Keratinocyte (primary cell): ENCODE measurements around the gene WDR5. TPM values are rescaled to one million over a fixed set of nuclear protein-coding genes. Genes with fewer than 3 reads are reported as not detected.

ENCODE experiments used
- DNase-seq: peaks from one replicate; pipeline ENCODE4 v3.0.0-alpha.2; 2011; ENCODE audit warnings: low read depth, missing footprints, low spot score
- FAIRE-seq: peaks from 2 replicates; lab custom pipeline; 2011; peaks lifted over from hg19 to GRCh38; lab: Jason Lieb, UNC
- H2AFZ ChIP-seq: 2 replicates; pipeline ENCODE4 v1.6.0; 2012; ENCODE audit warnings: low read length, control low read depth, inconsistent platforms; ENCODE audit not compliant: control insufficient read depth
- H3K27ac ChIP-seq: 2 replicates; pipeline ENCODE4 v1.5.1; 2011; ENCODE audit warnings: low read length; ENCODE audit not compliant: control insufficient read depth, insufficient read depth
- H3K27me3 ChIP-seq: 3 replicates; pipeline ENCODE4 v1.6.0; 2011; ENCODE audit warnings: low read length; ENCODE audit not compliant: control insufficient read depth, insufficient read depth; ENCODE audit errors: extremely low read depth
- H3K36me3 ChIP-seq, 2 experiments: 2 replicates in 1 of 2; 3 replicates in 1 of 2; pipeline ENCODE4 v1.5.1; 2011; ENCODE audit warnings: low read length in 2 of 2, mild to moderate bottlenecking in 1 of 2; ENCODE audit not compliant: control insufficient read depth in 2 of 2, insufficient read depth in 2 of 2; ENCODE audit errors: extremely low read depth in 1 of 2
- H3K4me1 ChIP-seq: 3 replicates; pipeline ENCODE4 v1.5.1; 2011; ENCODE audit warnings: low read length; ENCODE audit not compliant: control insufficient read depth, insufficient read depth; ENCODE audit errors: extremely low read depth
- H3K4me2 ChIP-seq: 3 replicates; pipeline ENCODE4 v1.6.0; 2011; ENCODE audit warnings: low read depth, low read length; ENCODE audit not compliant: control insufficient read depth, insufficient read depth; ENCODE audit errors: extremely low read depth
- H3K4me3 ChIP-seq, 3 experiments: fragments of 200-600 bp in 1 of 3; sonication (generic) in 1 of 3; 2 replicates in 2 of 3; 3 replicates in 1 of 3; pipeline ENCODE4 v1.5.1; 2011 to 2016; ENCODE audit warnings: low read length in 3 of 3, mild to moderate bottlenecking in 3 of 3, control low read depth in 2 of 3, inconsistent platforms in 1 of 3, low read depth in 1 of 3, mixed read lengths in 1 of 3, mixed run types in 1 of 3, moderate library complexity in 1 of 3; ENCODE audit not compliant: control insufficient read depth in 2 of 3, insufficient read depth in 2 of 3; ENCODE audit errors: extremely low read depth in 1 of 3
- H3K79me2 ChIP-seq: 2 replicates; pipeline ENCODE4 v1.6.0; 2012; ENCODE audit warnings: low read length; ENCODE audit not compliant: control insufficient read depth, insufficient read depth
- H3K9ac ChIP-seq: 3 replicates; pipeline ENCODE4 v1.6.0; 2011; ENCODE audit warnings: low read length; ENCODE audit not compliant: control insufficient read depth, insufficient read depth; ENCODE audit errors: extremely low read depth
- H3K9me1 ChIP-seq: 3 replicates; pipeline ENCODE4 v1.6.0; 2011; ENCODE audit warnings: low read length; ENCODE audit not compliant: control insufficient read depth, insufficient read depth; ENCODE audit errors: extremely low read depth
- H3K9me3 ChIP-seq: 2 replicates; pipeline ENCODE4 v1.5.1; 2012; ENCODE audit warnings: low read depth, low read length; ENCODE audit not compliant: control insufficient read depth
- H4K20me1 ChIP-seq: 3 replicates; pipeline ENCODE4 v1.6.0; 2011; ENCODE audit warnings: low read length; ENCODE audit not compliant: control insufficient read depth, insufficient read depth; ENCODE audit errors: extremely low read depth
- CTCF ChIP-seq, 3 experiments: IDR thresholded peaks in 1 of 3; conservative IDR thresholded peaks in 1 of 3; optimal IDR thresholded peaks in 1 of 3; 2 replicates in 2 of 3; 3 replicates in 1 of 3; pipeline versions ENCODE3 to v1.5.1; 2011; ENCODE audit warnings: low read length in 3 of 3, mild to moderate bottlenecking in 3 of 3, moderate library complexity in 2 of 3, control low read depth in 1 of 3, inconsistent platforms in 1 of 3; ENCODE audit not compliant: insufficient read depth in 2 of 3; ENCODE audit errors: extremely low read depth in 1 of 3
- EZH2 ChIP-seq: IDR thresholded peaks from one replicate; pipeline ENCODE4 v1.6.1; 2012; ENCODE audit warnings: inconsistent platforms, mild to moderate bottlenecking, low read length, moderate library complexity
- dilution Hi-C: fragments of 300-500 bp; cut with MboI; formaldehyde crosslinking; loops from one replicate; pipeline ENCODE4 v1.7.0; 2020; ENCODE audit warnings: low sequenced_read_pairs; ENCODE audit not compliant: extremely low pct_ligation_motif_present
- polyA plus RNA-seq, 5 experiments: library from polyadenylated mRNA; depleted of rRNA in 3 of 5; stranded (reverse) in 3 of 5; stranded (forward) in 1 of 5; unstranded in 1 of 5; fragments of >200 nt; gene quantifications; 1 replicate in 1 of 5; 2 replicates in 3 of 5; 3 replicates in 1 of 5; pipeline versions ENCODE4 v1.2.1 to v1.2.3, GENCODE V29; 2011 to 2012; ENCODE audit warnings: missing spikeins in 2 of 5, low read depth in 1 of 5, low replicate concordance in 1 of 5

WDR5 gene
- polyA plus RNA-seq, 1 donor (not counting 4 experiments of a cell fraction or from before 2014, with no cell fraction given) = 31.2 TPM

GRCh38 chr9:134180786-134181647, 45.1 kb downstream of the WDR5 start:
- H3K9ac ChIP-seq = no peak overlapping the region

GRCh38 chr9:134181648-134182034, 45.8 kb downstream of the WDR5 start:
- FAIRE-seq (no peak), DNase-seq (no peak)
- Histone ChIP-seq H3K79me2 (no peaks in the 10 kb centered on the region), H3K9me3 (no peaks in the 10 kb centered on the region), H2AFZ (no peak overlapping the region), H3K27ac (no peak overlapping the region), H3K4me2 (no peak overlapping the region), H3K9me1 (no peaks in the 10 kb centered on the region), H3K4me3 (no peak overlapping the region), H3K9ac (no peak overlapping the region), H3K4me1 (no peaks in the 10 kb centered on the region), H3K36me3 (no peaks in the 10 kb centered on the region), H3K27me3 (peaks cover 10% of the 10 kb centered on the region), H4K20me1 (no peaks in the 10 kb centered on the region)
- TF ChIP-seq EZH2 = no peak
- dilution Hi-C loops = no loop called here

More at GRCh38 chr9:134180786-134181647, 45.1 kb downstream of the WDR5 start:
- Histone ChIP-seq H3K79me2 (no peaks in the 10 kb centered on the region), H3K9me3 (no peaks in the 10 kb centered on the region), H3K4me1 (no peaks in the 10 kb centered on the region), H3K9me1 (no peaks in the 10 kb centered on the region), H3K27me3 (peaks cover 16% of the 10 kb centered on the region), H3K4me3 (no peak overlapping the region), H4K20me1 (no peaks in the 10 kb centered on the region), H3K36me3 (no peaks in the 10 kb centered on the region), H3K27ac (no peak overlapping the region), H2AFZ (no peak overlapping the region), H3K4me2 (no peak overlapping the region)
- DNase-seq = no peak
- TF ChIP-seq CTCF (optimal IDR thresholded peaks at IDR 0.05 in 1 of 3, IDR thresholded peaks at IDR 0.05 in 1 of 3, conservative IDR thresholded peaks at IDR 0.05 in 1 of 3; ENCODE audit: extremely low read depth in 1 of 3, insufficient read depth in 2 of 3, low read length in 3 of 3) = no peak
- no peak for FAIRE-seq
- dilution Hi-C loops = no loop called here
